IgD-negative memory B cell (primary cell): Measurements from ENCODE around the gene ATP6AP1. TPM values are rescaled to one million over a fixed set of nuclear protein-coding genes. Genes with fewer than 3 reads are reported as not detected.

ENCODE experiments used
- H3K27ac Mint-ChIP-seq, 3 donors: one replicate each; pipeline ENCODE4 v1.8.0; 2020 to 2022; ENCODE audit warnings: mild to moderate bottlenecking in 3 of 3, mixed read lengths in 3 of 3, moderate library complexity in 1 of 3
- H3K27me3 Mint-ChIP-seq: one replicate; pipeline ENCODE4 v1.8.0; 2021; ENCODE audit warnings: mixed read lengths
- H3K36me3 Mint-ChIP-seq: one replicate; pipeline ENCODE4 v1.8.0; 2020; ENCODE audit warnings: mild to moderate bottlenecking, mixed read lengths
- H3K4me1 Mint-ChIP-seq, 3 donors: one replicate each; pipeline ENCODE4 v1.8.0; 2020 to 2022; ENCODE audit warnings: mixed read lengths in 3 of 3, mild to moderate bottlenecking in 1 of 3
- H3K4me3 Mint-ChIP-seq, 4 donors: one replicate each; pipeline ENCODE4 v1.8.0; 2020 to 2022; ENCODE audit warnings: mild to moderate bottlenecking in 4 of 4, mixed read lengths in 4 of 4, moderate library complexity in 3 of 4
- H3K9me3 Mint-ChIP-seq, 3 donors: one replicate each; pipeline ENCODE4 v1.8.0; 2020 to 2021; ENCODE audit warnings: mixed read lengths in 3 of 3, mild to moderate bottlenecking in 1 of 3
- polyA plus RNA-seq: library from polyadenylated mRNA; unstranded; fragments of 300-500 nt; fragmentation: Illumina TruSeq; gene quantifications from one replicate; pipeline ENCODE4 v1.2.3, GENCODE V29; 2021

ATP6AP1 gene
- polyA plus RNA-seq, 1 donor from 2014 or later = 93.9 TPM

DNA sequence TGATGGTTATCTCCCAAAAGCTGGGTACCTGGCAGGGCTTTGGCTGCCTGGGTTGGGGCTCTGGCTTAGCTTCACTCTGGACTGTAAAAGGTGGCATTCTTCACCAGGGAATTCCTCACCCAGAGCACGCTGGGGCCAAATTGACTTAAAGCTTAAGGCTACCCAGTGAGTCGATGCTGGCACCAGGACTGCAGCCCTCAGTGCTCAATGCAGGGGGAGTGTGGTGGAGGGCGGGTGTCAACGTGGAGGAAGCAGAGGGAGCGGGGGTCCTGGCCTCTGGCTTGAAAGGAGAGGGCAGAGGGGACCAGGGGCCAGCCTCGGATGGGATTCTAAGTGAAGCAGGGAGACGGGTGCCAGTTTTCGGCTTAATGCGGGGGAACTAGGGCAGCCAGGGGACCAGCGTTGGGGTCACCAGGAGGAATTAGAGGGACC lies 15.0 kb downstream of the ATP6AP1 start:
- H3K4me3 Mint-ChIP-seq = peak overlapping the region; percentile 52 to 85 (median 79)
- peaks cover 0 to 2% (median 0%) of the 10 kb centered on the region in 3 donors for H3K4me1 Mint-ChIP-seq
- no peaks in the 10 kb centered on the region for H3K36me3 Mint-ChIP-seq
- H3K27ac Mint-ChIP-seq = peak overlapping the region; percentile 40 to 93 (median 93)
- H3K9me3 Mint-ChIP-seq = no peaks in the 10 kb centered on the region
- no peaks in the 10 kb centered on the region for H3K27me3 Mint-ChIP-seq

GRCh38 chrX:154443992-154444754 lies 15.7 kb downstream of the ATP6AP1 start, which contains the start of gene FAM50A:
Gene FAM50A, plus strand, starts transcription at chrX:154444141. Its CDS starts 95 bp downstream, at chrX:154444236.
- no peaks in the 10 kb centered on the region for H3K27me3 Mint-ChIP-seq

DNA sequence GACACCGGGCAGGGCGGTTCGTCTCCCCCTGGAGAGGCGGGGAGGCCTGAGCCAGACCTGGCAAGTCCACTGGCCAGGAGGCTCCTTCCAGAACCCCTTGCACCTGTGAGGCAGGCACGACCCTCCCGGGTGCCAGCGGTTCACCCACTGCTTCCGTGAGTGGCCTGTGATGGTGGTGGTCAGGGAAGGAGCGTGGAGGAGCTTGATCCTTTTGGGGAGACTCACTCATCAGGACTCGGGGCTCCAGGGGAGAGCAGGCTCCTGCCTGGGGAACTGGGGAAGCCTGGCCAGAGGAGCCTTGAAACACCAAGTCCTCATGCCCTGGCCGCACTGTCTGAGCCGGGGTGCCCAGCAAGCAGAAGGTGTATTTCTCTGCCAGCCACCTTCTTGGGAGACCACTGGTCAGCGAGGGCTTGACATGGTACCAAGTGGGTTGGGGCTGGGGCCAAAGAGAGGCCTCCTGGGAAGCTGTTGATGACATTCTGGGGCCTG lies 16.3 kb downstream of the ATP6AP1 start:
- Mint-ChIP-seq H3K9me3 (no peaks in the 10 kb centered on the region), H3K27me3 (no peaks in the 10 kb centered on the region), H3K4me1 (peaks cover 0 to 2% (median 0%) of the 10 kb centered on the region in 3 donors), H3K27ac (peak overlapping the region in 1 of 3 donors; percentile 46), H3K4me3 (peak overlapping the region; percentile 17 to 80 (median 46)), H3K36me3 (no peaks in the 10 kb centered on the region)

More at GRCh38 chrX:154443992-154444754, 15.7 kb downstream of the ATP6AP1 start, which contains the start of gene FAM50A:
- H3K27ac Mint-ChIP-seq = peak within 1 kb of the TSS; percentile 40 to 93 (median 93)
- H3K36me3 Mint-ChIP-seq = no peaks in the 10 kb centered on the region
- H3K4me3 Mint-ChIP-seq = peak within 1 kb of the TSS; percentile 72 to 85 (median 79)
- peaks cover 0 to 2% (median 0%) of the 10 kb centered on the region in 3 donors for H3K4me1 Mint-ChIP-seq
- H3K9me3 Mint-ChIP-seq = no peaks in the 10 kb centered on the region

- no peaks in the 10 kb centered on the region for H3K9me3 Mint-ChIP-seq
- no peaks in the 10 kb centered on the region for H3K27me3 Mint-ChIP-seq
- H3K27ac Mint-ChIP-seq = no peak overlapping the region
- peaks cover 0 to 2% (median 0%) of the 10 kb centered on the region in 3 donors for H3K4me1 Mint-ChIP-seq
- peak overlapping the region in 3 of 4 donors; percentile 30 to 63 (median 39) for H3K4me3 Mint-ChIP-seq
- H3K36me3 Mint-ChIP-seq = no peaks in the 10 kb centered on the region
Observed at GRCh38 chrX:154445776-154446175, 17.3 kb downstream of the ATP6AP1 start.

DNA sequence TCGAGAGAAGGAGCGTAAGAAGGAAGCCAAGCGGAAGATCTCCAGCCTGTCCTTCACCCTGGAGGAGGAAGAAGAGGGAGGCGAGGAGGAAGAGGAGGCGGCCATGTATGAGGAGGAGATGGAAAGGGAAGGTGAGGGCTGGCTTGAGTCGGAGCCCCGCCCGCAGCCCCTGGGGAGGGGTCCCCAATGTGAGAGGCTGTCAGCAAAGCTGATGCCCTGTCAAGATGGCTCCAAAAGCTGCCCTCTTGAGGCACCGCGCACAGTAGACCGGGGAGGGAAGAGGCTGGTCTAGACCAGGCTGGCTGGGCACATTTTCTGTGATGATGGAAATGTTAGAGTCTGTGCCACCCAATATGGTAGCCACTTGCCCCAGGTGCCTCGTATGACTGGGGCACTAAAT lies 18.0 kb downstream of the ATP6AP1 start:
- Mint-ChIP-seq H3K4me3 (peak overlapping the region in 1 of 4 donors; percentile 39), H3K9me3 (no peaks in the 10 kb centered on the region), H3K27ac (peak overlapping the region in 1 of 3 donors; percentile 25)

DNA sequence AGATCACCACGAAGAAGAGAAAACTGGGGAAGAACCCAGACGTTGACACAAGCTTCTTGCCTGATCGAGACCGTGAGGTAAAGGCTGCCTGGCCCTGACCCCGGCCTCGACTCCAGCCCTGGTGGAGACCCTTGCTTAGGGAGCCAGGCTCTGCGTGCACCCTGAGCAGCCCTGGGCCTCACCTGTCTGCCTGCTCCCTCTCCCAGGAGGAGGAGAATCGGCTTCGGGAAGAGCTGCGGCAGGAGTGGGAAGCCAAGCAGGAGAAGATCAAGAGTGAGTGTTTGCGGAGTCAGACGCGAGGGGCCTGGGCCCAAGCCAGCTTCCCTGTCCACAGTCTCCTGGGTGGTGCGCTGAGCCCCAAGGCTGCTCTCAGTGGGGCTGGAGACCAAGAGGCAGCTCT lies 20.0 kb downstream of the ATP6AP1 start:
- no peak overlapping the region for H3K27ac Mint-ChIP-seq
- peaks cover 3% of the 10 kb centered on the region for H3K36me3 Mint-ChIP-seq
- peaks cover 3% of the 10 kb centered on the region for H3K27me3 Mint-ChIP-seq
- H3K9me3 Mint-ChIP-seq = no peaks in the 10 kb centered on the region
- no peak overlapping the region for H3K4me3 Mint-ChIP-seq
- peaks cover 0 to 2% (median 0%) of the 10 kb centered on the region in 3 donors for H3K4me1 Mint-ChIP-seq

More for the DNA sequence above, 18.0 kb downstream of the ATP6AP1 start:
- Mint-ChIP-seq H3K4me1 (peaks cover 0 to 2% (median 0%) of the 10 kb centered on the region in 3 donors), H3K36me3 (no peaks in the 10 kb centered on the region), H3K27me3 (no peaks in the 10 kb centered on the region)

- Mint-ChIP-seq H3K4me1 (no peaks in the 10 kb centered on the region), H3K36me3 (peaks cover 3% of the 10 kb centered on the region), H3K4me3 (no peak overlapping the region), H3K27ac (no peak overlapping the region), H3K27me3 (peaks cover 3% of the 10 kb centered on the region), H3K9me3 (no peaks in the 10 kb centered on the region)
Observed at GRCh38 chrX:154449618-154450017, 21.1 kb downstream of the ATP6AP1 start.

- Mint-ChIP-seq H3K27me3 (peaks cover 3% of the 10 kb centered on the region), H3K4me3 (no peak overlapping the region), H3K4me1 (no peaks in the 10 kb centered on the region), H3K36me3 (peaks cover 3% of the 10 kb centered on the region), H3K27ac (no peak overlapping the region), H3K9me3 (no peaks in the 10 kb centered on the region)
Observed at GRCh38 chrX:154450312-154450711, 21.8 kb downstream of the ATP6AP1 start.

DNA sequence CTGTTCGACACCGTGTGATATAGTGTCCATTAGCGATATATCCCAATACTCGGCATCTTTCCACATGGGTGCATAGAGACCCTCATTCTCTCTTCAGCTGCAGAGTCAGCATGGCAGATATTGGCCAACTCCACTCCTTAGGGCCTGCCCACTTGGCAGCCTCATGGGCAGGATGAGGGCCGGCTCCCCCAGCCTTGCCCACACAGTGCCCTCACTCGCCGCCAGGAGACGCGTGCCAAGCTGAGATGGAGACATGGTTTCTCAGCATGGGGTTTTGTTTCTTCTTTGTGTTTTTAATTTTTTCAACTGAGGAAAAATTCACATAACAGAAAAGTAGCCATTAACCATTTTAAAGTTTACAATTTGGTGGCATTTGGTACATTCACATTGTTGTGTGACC lies 24.3 kb downstream of the ATP6AP1 start:
- Mint-ChIP-seq H3K27me3 (peaks cover 3% of the 10 kb centered on the region), H3K36me3 (peaks cover 6% of the 10 kb centered on the region), H3K27ac (no peak overlapping the region), H3K4me3 (no peak overlapping the region), H3K9me3 (no peaks in the 10 kb centered on the region), H3K4me1 (peaks cover 0 to 3% (median 3%) of the 10 kb centered on the region in 3 donors)

- Mint-ChIP-seq H3K36me3 (peaks cover 4% of the 10 kb centered on the region), H3K9me3 (no peaks in the 10 kb centered on the region), H3K4me3 (peak overlapping the region; percentile 91 to 97 (median 94)), H3K27ac (peak overlapping the region in 2 of 3 donors; percentile 77 to 95), H3K4me1 (peaks cover 0 to 7% (median 6%) of the 10 kb centered on the region in 3 donors), H3K27me3 (peaks cover 3% of the 10 kb centered on the region)
Observed at GRCh38 chrX:154457491-154458115, 29.1 kb downstream of the ATP6AP1 start.

DNA sequence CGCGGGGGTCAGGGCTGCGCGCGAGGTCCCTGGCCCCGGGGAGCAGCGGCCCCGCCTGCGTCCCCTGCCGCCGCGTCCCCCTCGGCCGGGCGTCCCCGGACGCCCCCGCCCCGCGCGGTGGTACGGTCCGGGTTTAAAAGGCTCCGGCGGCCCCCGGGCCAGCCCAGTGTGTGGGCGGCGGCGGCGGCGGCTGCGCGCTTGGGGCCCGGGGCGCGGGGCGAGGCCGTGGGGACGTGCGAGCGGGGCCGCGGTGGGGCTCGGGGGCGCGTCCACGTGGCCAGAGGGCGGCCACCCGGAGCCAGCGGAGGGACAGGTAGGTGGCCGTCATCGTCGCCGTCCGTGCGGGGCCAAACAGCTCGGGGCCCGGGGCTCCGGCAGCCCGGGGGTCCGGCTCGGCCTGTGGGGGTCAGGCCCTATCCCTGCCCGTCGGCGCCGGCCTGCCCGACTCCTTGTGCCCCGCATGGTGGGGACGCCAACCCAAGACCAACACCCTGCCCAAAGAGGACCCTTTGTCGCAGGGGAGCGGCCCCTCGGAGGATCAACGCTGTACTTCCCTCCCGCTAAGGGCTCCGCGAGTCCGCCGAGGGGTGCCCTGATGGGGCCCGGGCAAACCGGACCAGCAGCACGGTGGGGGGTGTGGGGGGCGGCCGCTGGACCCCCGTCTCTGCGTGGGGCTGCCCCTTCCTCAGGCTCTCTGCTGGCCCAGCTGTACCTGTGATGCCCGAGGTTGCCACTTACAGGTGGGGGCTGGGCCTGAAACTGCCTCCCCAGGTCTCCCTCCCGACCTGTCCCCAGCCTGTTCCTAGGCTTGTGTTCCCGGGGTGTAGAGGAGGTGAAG lies 29.9 kb downstream of the ATP6AP1 start, which contains the start of gene PLXNA3:
Gene PLXNA3 (plus strand): TSS at position 166 of the 838 bp plus-strand sequence. CDS start 1,903 bp downstream, outside the sequence.
- Mint-ChIP-seq H3K36me3 (peaks cover 3% of the 10 kb centered on the region), H3K27me3 (peaks cover under 1% of the 10 kb centered on the region), H3K4me3 (peak within 1 kb of the TSS; percentile 91 to 97 (median 94)), H3K9me3 (no peaks in the 10 kb centered on the region), H3K27ac (peak within 1 kb of the TSS in 2 of 3 donors; percentile 77 to 95), H3K4me1 (peaks cover 0 to 8% (median 6%) of the 10 kb centered on the region in 3 donors)

- Mint-ChIP-seq H3K27ac (peak overlapping the region in 2 of 3 donors; percentile 73 to 77), H3K36me3 (peaks cover 3% of the 10 kb centered on the region), H3K27me3 (no peaks in the 10 kb centered on the region), H3K4me3 (peak overlapping the region; percentile 74 to 91 (median 86)), H3K9me3 (no peaks in the 10 kb centered on the region), H3K4me1 (peaks cover 0 to 8% (median 6%) of the 10 kb centered on the region in 3 donors)
Observed at GRCh38 chrX:154458954-154459778, 30.7 kb downstream of the ATP6AP1 start.

DNA sequence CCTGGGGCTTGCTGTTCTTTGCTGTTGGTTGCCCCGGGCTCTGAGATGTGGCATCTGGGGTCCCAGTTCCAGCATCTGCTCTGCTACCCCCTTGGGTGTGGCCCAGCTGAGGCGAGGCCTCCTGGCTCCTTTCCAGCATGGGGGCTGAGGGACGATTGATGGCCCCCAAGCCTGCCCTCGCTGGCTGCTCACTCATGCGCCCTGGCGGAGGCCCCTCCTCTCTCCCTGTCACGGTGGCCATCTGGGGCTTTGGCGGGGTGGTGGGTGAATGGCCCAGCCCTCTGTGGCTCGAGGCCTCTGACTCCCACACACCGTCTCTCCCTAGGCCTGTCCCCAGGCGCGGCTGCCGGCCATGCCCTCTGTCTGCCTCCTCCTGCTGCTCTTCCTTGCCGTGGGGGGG lies 31.4 kb downstream of the ATP6AP1 start:
- Mint-ChIP-seq H3K27ac (no peak overlapping the region), H3K27me3 (no peaks in the 10 kb centered on the region), H3K4me3 (peak overlapping the region in 3 of 4 donors; percentile 49 to 91 (median 74)), H3K4me1 (peaks cover 0 to 8% (median 6%) of the 10 kb centered on the region in 3 donors), H3K36me3 (peaks cover 3% of the 10 kb centered on the region), H3K9me3 (no peaks in the 10 kb centered on the region)
